Endothelial cell of umbilical vein (primary cell): ENCODE results near the gene AP1G1. TPM values are rescaled to one million over a fixed set of nuclear protein-coding genes. Genes with fewer than 3 reads are reported as not detected.

ENCODE experiments used
- BruUV-seq: library from RNA; stranded (reverse); fragments of 400-500 nt; replicated peaks from 2 replicates; lab custom pipeline; 2021; lab: Mats Ljungman, UMichigan
- CTCF ChIA-PET: fragments of 300-600, 350-600 bp; sonication (Branson Sonifier 250); formaldehyde crosslinking; loops from one replicate; lab custom pipeline; 2021; ENCODE audit warnings: antibody characterized with exemption, inconsistent platforms; lab: Charles Lee
- POLR2A ChIA-PET: fragments of 300-600, 350-600 bp; sonication (Branson Sonifier 250); formaldehyde crosslinking; loops from one replicate; lab custom pipeline; 2021; ENCODE audit warnings: antibody characterized with exemption, inconsistent platforms; lab: Charles Lee
- DNase-seq: peaks from one replicate; pipeline ENCODE4 v3.0.0-alpha.2; 2011; ENCODE audit warnings: low read depth, low spot score
- FAIRE-seq: peaks from 2 replicates; lab custom pipeline; 2011; peaks lifted over from hg19 to GRCh38; lab: Jason Lieb, UNC
- H2AFZ ChIP-seq: 2 replicates; pipeline ENCODE4 v1.6.0; 2012; ENCODE audit warnings: low read depth, low read length, control low read depth, inconsistent platforms
- H3K27ac ChIP-seq: 2 replicates; pipeline ENCODE4 v1.5.1; 2011; ENCODE audit warnings: low read depth, mild to moderate bottlenecking, control low read depth, low read length, moderate library complexity; ENCODE audit not compliant: insufficient read depth
- H3K27me3 ChIP-seq, 2 experiments: 2 replicates each; pipeline versions ENCODE4 v1.6.0 to v1.6.1; 2011; ENCODE audit warnings: low read length in 2 of 2, mixed read lengths in 1 of 2; ENCODE audit not compliant: control insufficient read depth in 2 of 2, insufficient read depth in 2 of 2
- H3K36me3 ChIP-seq, 2 experiments: 2 replicates in 1 of 2; 3 replicates in 1 of 2; pipeline ENCODE4 v1.5.1; 2011; ENCODE audit warnings: low read length in 2 of 2, mild to moderate bottlenecking in 1 of 2, moderate library complexity in 1 of 2; ENCODE audit not compliant: control insufficient read depth in 2 of 2, insufficient read depth in 2 of 2; ENCODE audit errors: extremely low read depth in 1 of 2
- H3K4me1 ChIP-seq: 3 replicates; pipeline ENCODE4 v1.5.1; 2011; ENCODE audit warnings: mild to moderate bottlenecking, low read length; ENCODE audit not compliant: control insufficient read depth, insufficient read depth; ENCODE audit errors: extremely low read depth
- H3K4me2 ChIP-seq: 2 replicates; pipeline ENCODE4 v1.6.1; 2011; ENCODE audit warnings: low read length, control low read depth, mixed read lengths; ENCODE audit not compliant: insufficient read depth
- H3K4me3 ChIP-seq, 3 experiments: fragments of 200-600 bp in 1 of 3; sonication (generic), shearing (Covaris generic) in 1 of 3; replicated peaks in 1 of 3; 2 replicates each; pipeline ENCODE4 v1.5.1; 2011 to 2016; ENCODE audit warnings: control low read depth in 3 of 3, low read length in 3 of 3, mild to moderate bottlenecking in 2 of 3, inconsistent platforms in 1 of 3, low read depth in 1 of 3, moderate library complexity in 1 of 3; ENCODE audit not compliant: insufficient read depth in 1 of 3
- H3K79me2 ChIP-seq: 2 replicates; pipeline ENCODE4 v1.6.0; 2012; ENCODE audit warnings: low read length, inconsistent platforms; ENCODE audit not compliant: control insufficient read depth, insufficient read depth
- H3K9ac ChIP-seq: replicated peaks from 2 replicates; pipeline ENCODE3; 2011; ENCODE audit warnings: low read length, control low read depth; ENCODE audit not compliant: insufficient read depth; ENCODE audit errors: extremely low read depth
- H3K9me1 ChIP-seq: replicated peaks from 3 replicates; pipeline ENCODE4 v1.6.0; 2011; ENCODE audit warnings: mild to moderate bottlenecking, low read length; ENCODE audit not compliant: control insufficient read depth, insufficient read depth; ENCODE audit errors: extremely low read depth
- H3K9me3 ChIP-seq: replicated peaks from 2 replicates; pipeline ENCODE4 v1.5.1; 2012; ENCODE audit warnings: low read length, inconsistent platforms; ENCODE audit not compliant: control insufficient read depth, insufficient read depth
- H4K20me1 ChIP-seq: replicated peaks from 2 replicates; pipeline ENCODE3; 2011; ENCODE audit warnings: mild to moderate bottlenecking, low read length; ENCODE audit not compliant: control insufficient read depth, insufficient read depth; ENCODE audit errors: extremely low read depth
- CTCF ChIP-seq, 2 donors: IDR thresholded peaks; 1 replicate in 1 of 2; 2 replicates in 1 of 2; pipeline ENCODE4 v1.5.1; 2011; ENCODE audit warnings: low read length in 2 of 2, mild to moderate bottlenecking in 2 of 2, moderate library complexity in 2 of 2, control low read depth in 1 of 2, inconsistent platforms in 1 of 2, low read depth in 1 of 2; ENCODE audit not compliant: insufficient read depth in 1 of 2; ENCODE audit errors: extremely low read depth in 1 of 2
- EZH2 ChIP-seq: IDR thresholded peaks from 2 replicates; pipeline ENCODE4 v1.6.1; 2012; ENCODE audit warnings: borderline replicate concordance, low read depth, mild to moderate bottlenecking, moderate library complexity, low read length, inconsistent platforms; ENCODE audit not compliant: severe bottlenecking
- FOS ChIP-seq: IDR thresholded peaks from 2 replicates; pipeline ENCODE4 v1.6.1; 2011; ENCODE audit warnings: mild to moderate bottlenecking, low read length, moderate library complexity, borderline replicate concordance; ENCODE audit not compliant: insufficient read depth
- GATA2 ChIP-seq: IDR thresholded peaks from 2 replicates; pipeline ENCODE4 v1.7.0; 2011; ENCODE audit warnings: low read depth, mild to moderate bottlenecking, moderate library complexity, mixed read lengths, low read length; ENCODE audit not compliant: insufficient read length, insufficient read depth
- JUN ChIP-seq: IDR thresholded peaks from 2 replicates; pipeline ENCODE4 v1.6.1; 2011; ENCODE audit warnings: borderline replicate concordance, low read depth; ENCODE audit not compliant: insufficient read length, insufficient read depth
- MYC ChIP-seq: IDR thresholded peaks from one replicate; pipeline ENCODE4 v1.6.1; 2011; ENCODE audit warnings: mild to moderate bottlenecking, low read depth, low read length
- POLR2A ChIP-seq: IDR thresholded peaks from 2 replicates; pipeline ENCODE4 v1.6.1; 2012; ENCODE audit warnings: low read depth, mild to moderate bottlenecking, control low read depth, low read length
- POLR2AphosphoS5 ChIP-seq: IDR thresholded peaks from 2 replicates; pipeline ENCODE4 v1.6.1; 2012; ENCODE audit warnings: low read depth, mild to moderate bottlenecking, control low read depth, low read length, moderate library complexity; ENCODE audit not compliant: insufficient read depth
- dilution Hi-C: fragments of 300-500 bp; cut with MboI; formaldehyde crosslinking; loops from one replicate; pipeline ENCODE4 v1.15.0; 2019; ENCODE audit warnings: low sequenced_read_pairs; ENCODE audit not compliant: extremely low pct_ligation_motif_present
- intact Hi-C: fragments of 100-400 bp; cut with micrococcal nuclease; formaldehyde crosslinking; loops from one replicate; pipeline ENCODE4 v1.10.0; 2022
- polyA plus RNA-seq, 4 experiments: library from polyadenylated mRNA; depleted of rRNA in 3 of 4; stranded (reverse) in 3 of 4; unstranded in 1 of 4; fragments of >200 nt; gene quantifications; 2 replicates each; pipeline versions ENCODE4 v1.2.1 to v1.2.3, GENCODE V29; 2011 to 2012; ENCODE audit warnings: missing spikeins in 1 of 4
- total RNA-seq: library from RNA; stranded (reverse); gene quantifications from 2 replicates; pipeline ENCODE4 v1.2.3, GENCODE V29; 2021
- TF ChIP-seq, protein P1 (sequence below): IDR thresholded peaks from 2 replicates; pipeline ENCODE4 v1.6.1; 2011; ENCODE audit not compliant: insufficient read depth, insufficient read length

AP1G1 gene
- total and polyA plus RNA-seq, 2 donors (not counting 3 experiments of a cell fraction or from before 2014, with no cell fraction given), result 57.4 to 85.3 TPM

DNA sequence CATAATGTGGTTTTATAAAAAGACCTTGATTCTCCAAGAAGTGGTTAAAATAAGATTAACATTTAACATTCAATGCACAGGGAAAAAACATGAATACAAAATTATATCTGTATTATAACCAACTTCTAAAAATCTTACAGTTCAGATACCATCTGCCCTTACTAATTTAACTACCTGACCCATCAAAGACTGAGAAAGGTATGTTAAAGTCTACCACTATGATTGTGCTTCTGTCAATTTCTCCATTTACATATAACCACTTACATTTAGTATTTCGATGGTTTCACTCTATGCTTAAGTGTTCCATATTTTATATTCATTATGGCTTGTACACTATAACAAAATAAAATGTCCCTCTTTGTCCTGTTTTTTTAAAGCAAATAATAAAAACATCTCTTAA is 14.6 kb downstream of the AP1G1 start:
- H3K36me3 ChIP-seq, result no peaks in the 10 kb centered on the region
- peaks cover 91% of the 10 kb centered on the region for H3K79me2 ChIP-seq
- BruUV-seq, result no TSS peak
- H3K9me1 ChIP-seq, result no peaks in the 10 kb centered on the region
- FAIRE-seq, result no peak
- H4K20me1 ChIP-seq, result peaks cover 12% of the 10 kb centered on the region
- H3K27ac ChIP-seq, result no peak overlapping the region
- ChIA-PET CTCF (interaction anchor here (1.2 kb wide), 1 partner anchor 13 kb away, joined by 3 read pairs; no protein-coding TSS in a partner anchor), POLR2A (no interaction called here)
- H3K4me3 ChIP-seq, result no peak overlapping the region
- intact Hi-C loops (loop anchor here (5.0 kb wide), 1 partner anchor 168 kb away; no protein-coding TSS in a partner anchor), dilution Hi-C loops (no loop called here)
- no peak overlapping the region for H3K4me2 ChIP-seq
- no peak for TF ChIP-seq POLR2AphosphoS5
- TF ChIP-seq, protein P1, sequence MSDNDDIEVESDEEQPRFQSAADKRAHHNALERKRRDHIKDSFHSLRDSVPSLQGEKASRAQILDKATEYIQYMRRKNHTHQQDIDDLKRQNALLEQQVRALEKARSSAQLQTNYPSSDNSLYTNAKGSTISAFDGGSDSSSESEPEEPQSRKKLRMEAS, result no peak
- no peak for TF ChIP-seq JUN
- TF ChIP-seq CTCF (IDR thresholded peaks at IDR 0.05; ENCODE audit: extremely low read depth in 1 of 2, insufficient read depth in 1 of 2, low read depth in 1 of 2, low read length in 2 of 2), result no peak
- TF ChIP-seq FOS, result no peak
- TF ChIP-seq MYC, result no peak
- TF ChIP-seq GATA2, result no peak
- no peak for TF ChIP-seq POLR2A
- no peak for TF ChIP-seq EZH2
- H3K9ac ChIP-seq, result no peak overlapping the region
- DNase-seq, result no peak
- H2AFZ ChIP-seq, result no peak overlapping the region
- H3K4me1 ChIP-seq, result no peaks in the 10 kb centered on the region
- H3K9me3 ChIP-seq, result no peaks in the 10 kb centered on the region
- no peaks in the 10 kb centered on the region for H3K27me3 ChIP-seq
